HG03039 (cell line): ENCODE results near the gene EIF4G3.
"Not testable (repeated sequence)": the region's sequence is repeated elsewhere in the genome, so short reads cannot be mapped to it uniquely, and the experiment has no call there.

Experiments
- ATAC-seq: cut with Tn5 transposase; IDR thresholded peaks from one replicate; pipeline ENCODE4 v1.9.1; 2021; ENCODE audit warnings: mild to moderate bottlenecking, moderate library complexity; ENCODE audit not compliant: unreplicated experiment

The EIF4G3 gene

GRCh38 chr1:21176586-21177555, at the start of gene EIF4G3:
TSS of gene EIF4G3 (minus strand) at chr1:21176897. CDS start at chr1:21002742, 174,155 bp downstream.
- ATAC-seq: peak; percentile 79

GRCh38 chr1:21225065-21225464, 48.4 kb upstream of the EIF4G3 start:
- ATAC-seq: no peak

- no peak for ATAC-seq
Measured at GRCh38 chr1:21220815-21221214, 44.1 kb upstream of the EIF4G3 start.

- no peak for ATAC-seq
Measured at GRCh38 chr1:21219674-21220073, 43.0 kb upstream of the EIF4G3 start.

- no peak for ATAC-seq
Measured at GRCh38 chr1:21217812-21218596, 41.3 kb upstream of the EIF4G3 start.

GRCh38 chr1:21216835-21217811, 40.4 kb upstream of the EIF4G3 start:
- no peak for ATAC-seq

- no peak for ATAC-seq
Measured at GRCh38 chr1:21212126-21212525, 35.4 kb upstream of the EIF4G3 start.

- not testable (repeated sequence) for ATAC-seq
Measured at GRCh38 chr1:21208137-21208700, 31.5 kb upstream of the EIF4G3 start.

GRCh38 chr1:21206117-21206516, 29.4 kb upstream of the EIF4G3 start:
- no peak for ATAC-seq

GRCh38 chr1:21205416-21205815, 28.7 kb upstream of the EIF4G3 start:
- ATAC-seq: no peak

- ATAC-seq: no peak
Measured at GRCh38 chr1:21201650-21202049, 25.0 kb upstream of the EIF4G3 start.

GRCh38 chr1:21201238-21201637, 24.5 kb upstream of the EIF4G3 start:
- not testable (repeated sequence) for ATAC-seq

- ATAC-seq: no peak
Measured at GRCh38 chr1:21200767-21201166, 24.1 kb upstream of the EIF4G3 start.

- no peak for ATAC-seq
Measured at GRCh38 chr1:21198929-21199328, 22.2 kb upstream of the EIF4G3 start.

GRCh38 chr1:21192871-21193270, 16.2 kb upstream of the EIF4G3 start:
- ATAC-seq: no peak

- ATAC-seq: no peak
Measured at GRCh38 chr1:21192284-21192683, 15.6 kb upstream of the EIF4G3 start.

- not testable (repeated sequence) for ATAC-seq
Measured at GRCh38 chr1:21190771-21191170, 14.1 kb upstream of the EIF4G3 start.

GRCh38 chr1:21189906-21190500, 13.3 kb upstream of the EIF4G3 start:
- ATAC-seq: no peak

GRCh38 chr1:21189421-21189820, 12.7 kb upstream of the EIF4G3 start:
- ATAC-seq: no peak

GRCh38 chr1:21188235-21188634, 11.5 kb upstream of the EIF4G3 start:
- no peak for ATAC-seq
